H9 (cell line): ENCODE results near the gene C17orf114.

Source experiments
- DNase-seq: peaks from one replicate; pipeline ENCODE4 v3.0.0-alpha.2; 2017
- H2AFZ ChIP-seq: one replicate; pipeline ENCODE4 v1.6.1; 2013; ENCODE audit warnings: mild to moderate bottlenecking, low read length, control low read depth, moderate library complexity
- H2AK5ac ChIP-seq: 2 replicates; pipeline ENCODE4 v1.6.1; 2013; ENCODE audit warnings: low read length, control low read depth, mixed read lengths; ENCODE audit not compliant: insufficient read length
- H2BK120ac ChIP-seq: one replicate; pipeline ENCODE4 v1.6.1; 2013; ENCODE audit warnings: low read depth, mild to moderate bottlenecking, low read length, control low read depth, inconsistent platforms; ENCODE audit not compliant: poor library complexity, severe bottlenecking
- H2BK12ac ChIP-seq: 2 replicates; pipeline ENCODE4 v1.6.1; 2013; ENCODE audit warnings: low read length, control low read depth, mixed read lengths, low read depth; ENCODE audit not compliant: insufficient read length
- H2BK15ac ChIP-seq: 2 replicates; pipeline ENCODE4 v1.6.1; 2013; ENCODE audit warnings: low read depth, low read length, control low read depth
- H2BK20ac ChIP-seq: one replicate; pipeline ENCODE4 v1.6.1; 2013; ENCODE audit warnings: low read depth, mild to moderate bottlenecking, low read length, control low read depth, inconsistent platforms; ENCODE audit not compliant: poor library complexity, severe bottlenecking
- H2BK5ac ChIP-seq: 2 replicates; pipeline ENCODE4 v1.6.1; 2013; ENCODE audit warnings: low read length, control low read depth, mixed read lengths; ENCODE audit not compliant: insufficient read length
- H3K14ac ChIP-seq: 2 replicates; pipeline ENCODE4 v1.6.1; 2013; ENCODE audit warnings: low read length, control low read depth; ENCODE audit not compliant: insufficient read depth
- H3K18ac ChIP-seq: 2 replicates; pipeline ENCODE4 v1.6.1; 2013; ENCODE audit warnings: low read depth, mild to moderate bottlenecking, mixed read lengths, low read length, control low read depth; ENCODE audit not compliant: insufficient read length
- H3K23ac ChIP-seq: 2 replicates; pipeline ENCODE4 v1.6.1; 2013; ENCODE audit warnings: low read length, control low read depth, mixed read lengths, low read depth; ENCODE audit not compliant: insufficient read length
- H3K23me2 ChIP-seq: 2 replicates; pipeline ENCODE4 v1.6.1; 2013; ENCODE audit warnings: low read depth, mild to moderate bottlenecking, mixed read lengths, low read length, control low read depth; ENCODE audit not compliant: insufficient read length, poor library complexity, severe bottlenecking
- H3K27ac ChIP-seq: 2 replicates; pipeline ENCODE4 v1.5.1; 2013; ENCODE audit warnings: low read length, control low read depth, mixed read lengths, low read depth; ENCODE audit not compliant: insufficient read length
- H3K27me3 ChIP-seq: 2 replicates; pipeline ENCODE4 v1.6.1; 2013; ENCODE audit warnings: low read length, control low read depth, inconsistent platforms; ENCODE audit not compliant: insufficient read depth
- H3K4ac ChIP-seq: 2 replicates; pipeline ENCODE4 v1.6.1; 2013; ENCODE audit warnings: low read depth, mild to moderate bottlenecking, control low read depth, inconsistent platforms, low read length, moderate library complexity
- H3K4me1 ChIP-seq: 2 replicates; pipeline ENCODE4 v1.6.1; 2013; ENCODE audit warnings: low read length, control low read depth, inconsistent platforms; ENCODE audit not compliant: insufficient read depth
- H3K4me2 ChIP-seq: 2 replicates; pipeline ENCODE4 v1.6.1; 2013; ENCODE audit warnings: low read length, control low read depth, mixed read lengths; ENCODE audit not compliant: insufficient read length, insufficient read depth
- H3K56ac ChIP-seq: 2 replicates; pipeline ENCODE4 v1.6.1; 2013; ENCODE audit warnings: low read depth, mild to moderate bottlenecking, mixed read lengths, low read length, control low read depth; ENCODE audit not compliant: insufficient read length
- H3K79me1 ChIP-seq: 2 replicates; pipeline ENCODE4 v1.6.1; 2013; ENCODE audit warnings: low read depth, mild to moderate bottlenecking, moderate library complexity, low read length, control low read depth, inconsistent platforms; ENCODE audit not compliant: insufficient read depth, poor library complexity, severe bottlenecking
- H3K79me2 ChIP-seq: 2 replicates; pipeline ENCODE4 v1.6.1; 2013; ENCODE audit warnings: low read length, control low read depth, inconsistent platforms; ENCODE audit not compliant: insufficient read depth
- H3K9ac ChIP-seq: 2 replicates; pipeline ENCODE4 v1.6.1; 2013; ENCODE audit warnings: low read length, control low read depth, mixed read lengths; ENCODE audit not compliant: insufficient read length; ENCODE audit errors: extremely low read depth
- H3K9me3 ChIP-seq: one replicate; pipeline ENCODE4 v1.6.1; 2013; ENCODE audit warnings: low read depth, low read length, inconsistent platforms; ENCODE audit not compliant: control insufficient read depth
- H3T11ph ChIP-seq: one replicate; pipeline ENCODE4 v1.6.1; 2013; ENCODE audit warnings: mild to moderate bottlenecking, low read length, control low read depth, inconsistent platforms
- H4K20me1 ChIP-seq: one replicate; pipeline ENCODE4 v1.6.1; 2013; ENCODE audit not compliant: control insufficient read depth, insufficient read length, insufficient read depth
- H4K5ac ChIP-seq: 2 replicates; pipeline ENCODE4 v1.6.1; 2013; ENCODE audit warnings: low read depth, mild to moderate bottlenecking, mixed read lengths, low read length, control low read depth; ENCODE audit not compliant: insufficient read length
- H4K8ac ChIP-seq: replicated peaks from 2 replicates; pipeline ENCODE4 v1.6.1; 2013; ENCODE audit warnings: low read length, control low read depth, mixed read lengths, low read depth; ENCODE audit not compliant: insufficient read length
- H4K91ac ChIP-seq: 2 replicates; pipeline ENCODE4 v1.6.1; 2013; ENCODE audit warnings: low read depth, mild to moderate bottlenecking, moderate library complexity, mixed read lengths, low read length, control low read depth; ENCODE audit not compliant: insufficient read length
- H3K27ac Mint-ChIP-seq, 3 experiments: 2 replicates in 2 of 3; 3 replicates in 1 of 3; pipeline ENCODE4 v1.8.0; 2020 to 2021; ENCODE audit warnings: mixed read lengths in 3 of 3, mild to moderate bottlenecking in 1 of 3, moderate library complexity in 1 of 3
- H3K27me3 Mint-ChIP-seq: 2 replicates; pipeline ENCODE4 v1.8.0; 2021; ENCODE audit warnings: low read depth, mild to moderate bottlenecking, moderate library complexity, mixed read lengths
- H3K36me3 Mint-ChIP-seq, 3 experiments: 2 replicates in 2 of 3; 3 replicates in 1 of 3; pipeline ENCODE4 v1.8.0; 2020 to 2021; ENCODE audit warnings: low read depth in 3 of 3, mixed read lengths in 3 of 3; ENCODE audit not compliant: insufficient read depth in 1 of 3
- H3K4me1 Mint-ChIP-seq, 2 experiments: 2 replicates each; pipeline ENCODE4 v1.8.0; 2020; ENCODE audit warnings: mixed read lengths in 2 of 2
- H3K4me3 Mint-ChIP-seq, 2 experiments: 2 replicates in 1 of 2; 3 replicates in 1 of 2; pipeline ENCODE4 v1.8.0; 2020 to 2021; ENCODE audit warnings: mild to moderate bottlenecking in 2 of 2, mixed read lengths in 2 of 2, moderate library complexity in 1 of 2
- H3K9me3 Mint-ChIP-seq, 2 experiments: 2 replicates in 1 of 2; 3 replicates in 1 of 2; pipeline ENCODE4 v1.8.0; 2020; ENCODE audit warnings: mild to moderate bottlenecking in 2 of 2, mixed read lengths in 2 of 2, moderate library complexity in 1 of 2
- CTCF ChIP-seq: fragments of 200-600 bp; sonication (generic); conservative IDR thresholded peaks from 3 replicates; pipeline ENCODE4 v1.8.0; 2021; ENCODE audit warnings: antibody characterized with exemption, mild to moderate bottlenecking
- WGBS: extraction: QIAGEN DNeasy Blood & Tissue Kit; methylation state at CpG from one replicate; pipeline ENCODE4 v1.1.7; 2013; ENCODE audit warnings: missing lambda C conversion rate, low lambda C conversion rate, mixed read lengths; ENCODE audit not compliant: insufficient read length; ENCODE audit errors: extremely low coverage; 5-methylcytosine and 5-hydroxymethylcytosine counted together

Gene C17orf114

DNA sequence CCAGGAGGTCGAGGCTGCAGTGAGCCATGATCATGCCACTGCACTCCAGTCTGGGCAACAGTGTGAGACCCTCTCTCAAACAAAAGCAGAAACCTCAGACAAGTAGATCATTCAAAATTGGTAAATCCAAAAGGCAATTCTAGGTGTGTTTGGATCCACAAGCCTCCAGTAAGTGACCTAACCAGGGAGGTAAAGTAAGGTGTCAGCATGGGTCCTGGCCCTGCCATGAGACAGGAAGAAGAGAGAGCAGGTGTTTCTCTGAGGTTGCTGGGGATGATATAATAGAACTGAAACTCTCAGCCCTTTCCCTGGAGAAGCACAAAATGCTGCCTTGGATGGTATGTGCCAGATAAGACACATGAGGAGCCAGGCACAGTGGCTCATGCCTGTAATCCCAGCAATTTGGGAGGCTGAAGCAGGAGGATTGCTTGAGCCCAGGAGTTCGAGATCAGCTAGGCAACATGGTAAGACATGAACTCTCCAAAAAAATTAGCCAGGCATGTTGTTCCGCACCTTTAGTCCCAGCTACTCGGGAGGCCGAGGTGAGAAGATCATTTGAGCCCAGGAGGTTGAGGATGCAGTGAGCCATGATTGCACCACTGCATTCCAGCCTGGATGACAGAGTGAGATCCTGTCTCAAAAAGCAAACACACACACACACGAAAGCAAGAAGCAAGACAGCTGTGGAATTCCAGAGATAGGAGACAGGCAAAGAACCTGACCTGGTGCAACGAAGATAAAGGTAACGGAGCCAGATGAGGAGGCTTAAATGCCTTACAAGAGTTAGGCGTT is 24.0 kb downstream of the C17orf114 start:
- no peak overlapping the region; the same call in 1 of the 2 replicates for H3K14ac ChIP-seq
- no peak overlapping the region for H2AFZ ChIP-seq
- no peaks in the 10 kb centered on the region for H3K79me1 ChIP-seq
- Mint-ChIP-seq H3K27ac (no peak overlapping the region), H3K9me3 (no peaks in the 10 kb centered on the region), H3K27me3 (peaks cover 52% of the 10 kb centered on the region), H3K4me1 (peaks cover 2 to 3% of the 10 kb centered on the region in 2 experiments; a peak in 1 of 4 replicates), H3K4me3 (no peak overlapping the region), H3K36me3 (no peaks in the 10 kb centered on the region)
- H4K8ac ChIP-seq, result no peak overlapping the region
- H2BK20ac ChIP-seq, result no peak overlapping the region
- H3T11ph ChIP-seq, result no peak overlapping the region
- no peaks in the 10 kb centered on the region for H3K79me2 ChIP-seq
- no peak overlapping the region for H4K91ac ChIP-seq
- no CpG with 5 or more reads among the region's 9 CpGs for WGBS
- no peak overlapping the region for H2BK5ac ChIP-seq
- H3K4ac ChIP-seq, result no peak overlapping the region
- no peak overlapping the region for H3K27ac ChIP-seq
- no peaks in the 10 kb centered on the region for H3K23me2 ChIP-seq
- H3K4me1 ChIP-seq, result no peaks in the 10 kb centered on the region
- no peak overlapping the region for H3K18ac ChIP-seq
- H3K56ac ChIP-seq, result no peak overlapping the region
- H2AK5ac ChIP-seq, result no peak overlapping the region
- no peak overlapping the region for H2BK12ac ChIP-seq
- H3K27me3 ChIP-seq, result no peaks in the 10 kb centered on the region; the same call in 1 of the 2 replicates
- no peak overlapping the region for H3K9ac ChIP-seq
- H2BK120ac ChIP-seq, result no peak overlapping the region
- TF ChIP-seq CTCF, result no peak
- H3K4me2 ChIP-seq, result no peak overlapping the region
- H2BK15ac ChIP-seq, result no peak overlapping the region
- H4K20me1 ChIP-seq, result no peaks in the 10 kb centered on the region
- H3K9me3 ChIP-seq, result no peaks in the 10 kb centered on the region
- no peak overlapping the region for H4K5ac ChIP-seq
- DNase-seq, result no peak
- H3K23ac ChIP-seq, result no peak overlapping the region
